B cell (primary cell): ENCODE data around the gene SHOX. TPM values are rescaled to one million over a fixed set of nuclear protein-coding genes. Genes with fewer than 3 reads are reported as not detected.

Source experiments
- ATAC-seq: fragments of 200-7000 bp; cut with Tn5 transposase; one replicate; pipeline ENCODE4 v1.10.0; 2021; ENCODE audit warnings: low read depth, mild to moderate bottlenecking, moderate number of reproducible peaks, moderate library complexity
- CTCF ChIA-PET: fragments of 350-600 bp; sonication (Branson Sonifier 250); formaldehyde crosslinking; loops from one replicate; lab custom pipeline; 2021; ENCODE audit warnings: antibody characterized with exemption, inconsistent platforms; lab: Charles Lee
- POLR2A ChIA-PET: fragments of 350-600 bp; sonication (Branson Sonifier 250); formaldehyde crosslinking; loops from one replicate; lab custom pipeline; 2021; ENCODE audit warnings: antibody characterized with exemption; lab: Charles Lee
- DNase-seq: peaks from one replicate; pipeline ENCODE4 v3.0.0; 2013
- H2AFZ ChIP-seq: 2 replicates; pipeline ENCODE4 v1.6.1; 2012; ENCODE audit warnings: mild to moderate bottlenecking, low read depth, low read length; ENCODE audit not compliant: insufficient read depth, poor library complexity, severe bottlenecking
- H3K27ac ChIP-seq, 2 donors: 1 replicate in 1 of 2; 2 replicates in 1 of 2; pipeline ENCODE4 v1.5.1; 2012 to 2013; ENCODE audit warnings: low read length in 2 of 2, mild to moderate bottlenecking in 2 of 2, moderate library complexity in 1 of 2
- H3K27me3 ChIP-seq, 4 experiments: fragments of 200-600 bp in 1 of 4; sonication (generic) in 1 of 4; replicated peaks in 1 of 4; 1 replicate in 2 of 4; 2 replicates in 2 of 4; pipeline versions ENCODE4 v1.6.1 to v1.7.0; 2013 to 2016; ENCODE audit warnings: low read length in 3 of 4, mild to moderate bottlenecking in 2 of 4, mixed read lengths in 1 of 4, moderate library complexity in 1 of 4; ENCODE audit not compliant: insufficient read depth in 4 of 4, control insufficient read depth in 3 of 4; ENCODE audit errors: control extremely low read depth in 1 of 4
- H3K36me3 ChIP-seq, 2 experiments: replicated peaks in 1 of 2; 1 replicate in 1 of 2; 2 replicates in 1 of 2; pipeline versions ENCODE4 v1.6.1 to v1.7.1; 2013; ENCODE audit warnings: low read length in 1 of 2; ENCODE audit not compliant: insufficient read depth in 2 of 2, control insufficient read depth in 1 of 2; ENCODE audit errors: control extremely low read depth in 1 of 2, extremely low read depth in 1 of 2
- H3K4me1 ChIP-seq, 2 donors: fragments of 200-600 bp in 1 of 2; sonication (generic) in 1 of 2; 1 replicate in 1 of 2; 2 replicates in 1 of 2; pipeline versions ENCODE4 v1.5.1 to v1.6.1; 2013 to 2017; ENCODE audit warnings: low read length in 2 of 2; ENCODE audit not compliant: control insufficient read depth in 2 of 2, insufficient read depth in 2 of 2
- H3K4me2 ChIP-seq: replicated peaks from 2 replicates; pipeline ENCODE3; 2012; ENCODE audit warnings: mild to moderate bottlenecking, low read depth, low read length; ENCODE audit not compliant: poor library complexity, severe bottlenecking
- H3K4me3 ChIP-seq, 5 experiments: fragments of 200-600 bp in 1 of 5; sonication (generic) in 1 of 5; 1 replicate in 3 of 5; 2 replicates in 2 of 5; pipeline versions ENCODE4 v1.5.1 to v1.7.0; 2011 to 2016; ENCODE audit warnings: low read length in 4 of 5, mild to moderate bottlenecking in 4 of 5, low read depth in 2 of 5, control low read depth in 1 of 5, moderate library complexity in 1 of 5; ENCODE audit not compliant: insufficient read depth in 1 of 5; ENCODE audit errors: control extremely low read depth in 1 of 5, extremely low read depth in 1 of 5
- H3K79me2 ChIP-seq: fragments of 200-600 bp; sonication (generic); one replicate; pipeline ENCODE4 v1.6.0; 2016; ENCODE audit warnings: low read length; ENCODE audit not compliant: control insufficient read depth, insufficient read depth
- H3K9ac ChIP-seq: fragments of 200-600 bp; sonication (generic); 2 replicates; pipeline ENCODE4 v1.6.1; 2017; ENCODE audit warnings: mild to moderate bottlenecking, low read length, moderate library complexity
- H3K9me3 ChIP-seq, 3 donors: one replicate each; pipeline versions ENCODE4 v1.6.1 to v1.7.1; 2013; ENCODE audit warnings: low read length in 2 of 3; ENCODE audit not compliant: control insufficient read depth in 2 of 3, insufficient read depth in 1 of 3; ENCODE audit errors: control extremely low read depth in 1 of 3
- H4K20me1 ChIP-seq: 2 replicates; pipeline ENCODE4 v1.6.0; 2012; ENCODE audit warnings: mild to moderate bottlenecking, low read length; ENCODE audit not compliant: insufficient read depth, control insufficient read depth, poor library complexity, severe bottlenecking
- H3K27ac Mint-ChIP-seq: one replicate; pipeline ENCODE4 v1.8.0; 2021; ENCODE audit warnings: mixed read lengths
- H3K27me3 Mint-ChIP-seq: one replicate; pipeline ENCODE4 v1.8.0; 2021; ENCODE audit warnings: mixed read lengths
- H3K4me1 Mint-ChIP-seq: one replicate; pipeline ENCODE4 v1.8.0; 2021; ENCODE audit warnings: mixed read lengths
- H3K4me3 Mint-ChIP-seq: one replicate; pipeline ENCODE4 v1.8.0; 2021; ENCODE audit warnings: mixed read lengths
- H3K9me3 Mint-ChIP-seq: one replicate; pipeline ENCODE4 v1.8.0; 2022; ENCODE audit warnings: mixed read lengths; ENCODE audit not compliant: insufficient read depth
- CTCF ChIP-seq: fragments of 200-600 bp; IDR thresholded peaks from one replicate; pipeline ENCODE4 v1.8.0; 2022; ENCODE audit warnings: antibody characterized with exemption, mild to moderate bottlenecking
- EZH2 ChIP-seq: IDR thresholded peaks from 2 replicates; pipeline ENCODE4 v1.6.1; 2012; ENCODE audit warnings: borderline replicate concordance, low read depth, mild to moderate bottlenecking, moderate library complexity, low read length; ENCODE audit not compliant: insufficient read depth, poor library complexity, severe bottlenecking
- WGBS: methylation state at CpG from one replicate; pipeline ENCODE4 v1.1.5; 2013; ENCODE audit warnings: missing lambda C conversion rate; ENCODE audit not compliant: insufficient coverage; 5-methylcytosine and 5-hydroxymethylcytosine counted together
- intact Hi-C: fragments of 100-400 bp; cut with micrococcal nuclease; formaldehyde crosslinking; loops from one replicate; pipeline ENCODE4 v1.10.0; 2022
- polyA plus RNA-seq: library from polyadenylated mRNA; depleted of rRNA; stranded (reverse); fragments of >200 nt; gene quantifications from 2 replicates; pipeline ENCODE4 v1.2.3, GENCODE V29; 2012
- total RNA-seq, 2 donors: library from RNA; stranded (reverse); fragments of 120-200 nt in 1 of 2; gene quantifications; 1 replicate in 1 of 2; 2 replicates in 1 of 2; pipeline versions ENCODE4 v1.2.3 to v1.2.4, GENCODE V29; 2013 to 2022

Gene SHOX
- total and polyA plus RNA-seq, 2 donors (not counting 1 experiment from before 2014, with no cell fraction given) = not detected

GRCh38 chrX:632366-633042 lies 1.9 kb downstream of the SHOX start:
- Histone ChIP-seq H3K4me1 (no peaks in the 10 kb centered on the region), H3K27me3 (peaks cover 0 to 69% (median 26%) of the 10 kb centered on the region in 4 experiments), H3K27ac (no peak overlapping the region), H3K4me3 (no peak overlapping the region), H3K9me3 (peaks cover 0 to 34% (median 0%) of the 10 kb centered on the region in 3 donors), H3K9ac (no peak overlapping the region), H3K4me2 (no peak overlapping the region), H3K36me3 (no peaks in the 10 kb centered on the region), H3K79me2 (no peaks in the 10 kb centered on the region), H2AFZ (no peak overlapping the region), H4K20me1 (no peaks in the 10 kb centered on the region)
- intact Hi-C loops = no loop called here
- Mint-ChIP-seq H3K27me3 (peaks cover 52% of the 10 kb centered on the region), H3K4me3 (no peak overlapping the region), H3K4me1 (peaks cover 3% of the 10 kb centered on the region), H3K9me3 (no peaks in the 10 kb centered on the region), H3K27ac (no peak overlapping the region)
- POLR2A ChIA-PET = no interaction called here
- CTCF ChIA-PET = no interaction called here
- WGBS = 7% methylated on average over 22 of the region's 30 CpGs
- ATAC-seq (no peak), DNase-seq (no peak)
- TF ChIP-seq EZH2 (no peak), CTCF (no peak)
